NCI-H2227 (cell line): ENCODE data around the gene VPS33A.
"Not testable (repeated sequence)": the region's sequence is repeated elsewhere in the genome, so short reads cannot be mapped to it uniquely, and the experiment has no call there.

ENCODE experiments used
- DNase-seq: peaks from one replicate; lab custom pipeline; 2025; ENCODE audit not compliant: unreplicated experiment; lab: John Stamatoyannopoulos, UW

The VPS33A gene

GRCh38 chr12:122258462-122258861 lies 7.8 kb downstream of the VPS33A start:
- not testable (repeated sequence) for DNase-seq

- no peak for DNase-seq
Observed at GRCh38 chr12:122250536-122250935, 15.8 kb downstream of the VPS33A start.

GRCh38 chr12:122250047-122250446 lies 16.2 kb downstream of the VPS33A start:
- no peak for DNase-seq

- no peak for DNase-seq
Observed at GRCh38 chr12:122245553-122245952, 20.7 kb downstream of the VPS33A start.

GRCh38 chr12:122244565-122245371 lies 21.5 kb downstream of the VPS33A start:
- no peak for DNase-seq

- no peak for DNase-seq
Observed at GRCh38 chr12:122243965-122244364, 22.3 kb downstream of the VPS33A start.

GRCh38 chr12:122238861-122239260 lies 27.4 kb downstream of the VPS33A start:
- DNase-seq, result no peak

GRCh38 chr12:122235741-122236140 lies 30.6 kb downstream of the VPS33A start:
- no peak for DNase-seq

- no peak for DNase-seq
Observed at GRCh38 chr12:122232691-122233090, 33.6 kb downstream of the VPS33A start.

GRCh38 chr12:122230798-122231197 lies 35.5 kb downstream of the VPS33A start:
- no peak for DNase-seq

- DNase-seq, result peak; percentile 40
Observed at GRCh38 chr12:122228092-122228491, 38.2 kb downstream of the VPS33A start.

GRCh38 chr12:122227341-122227740 lies 39.0 kb downstream of the VPS33A start:
- DNase-seq, result peak; percentile 75

- peak; percentile 65 for DNase-seq
Observed at GRCh38 chr12:122226366-122227125, 39.7 kb downstream of the VPS33A start.

- peak; percentile 100 for DNase-seq
Observed at GRCh38 chr12:122225683-122226365, 40.5 kb downstream of the VPS33A start, which contains the start of gene DIABLO. DIABLO (minus strand) TSS chr12:122226052; CDS start chr12:122226014, 38 bp downstream.

GRCh38 chr12:122216445-122216844 lies 49.8 kb downstream of the VPS33A start:
- no peak for DNase-seq

GRCh38 chr12:122215771-122216170 lies 50.5 kb downstream of the VPS33A start:
- DNase-seq, result no peak

- DNase-seq, result no peak
Observed at GRCh38 chr12:122208073-122208820, 58.0 kb downstream of the VPS33A start.

GRCh38 chr12:122207391-122207790 lies 58.9 kb downstream of the VPS33A start:
- no peak for DNase-seq

GRCh38 chr12:122206976-122207375 lies 59.3 kb downstream of the VPS33A start:
- no peak for DNase-seq

GRCh38 chr12:122206111-122206881 lies 60.0 kb downstream of the VPS33A start:
- no peak for DNase-seq
